IMR-90 (cell line): Measurements from ENCODE around the gene PXDC1.

Experiments
- CEBPB ChIP-seq: IDR thresholded peaks from 2 replicates; pipeline ENCODE4 v1.6.1; 2012; ENCODE audit warnings: low read depth, low read length, improper control_type of control experiment
- CTCF ChIP-seq: conservative IDR thresholded peaks from 2 replicates; pipeline ENCODE4 v1.5.1; 2012; ENCODE audit warnings: mild to moderate bottlenecking, low read depth, low read length, improper control_type of control experiment
- FOS ChIP-seq: fragments of 150-350 bp; IDR thresholded peaks from 2 replicates; pipeline ENCODE4 v1.6.1; 2016; ENCODE audit warnings: low read depth, low read length
- MXI1 ChIP-seq: IDR thresholded peaks from 2 replicates; pipeline ENCODE4 v1.6.1; 2012; ENCODE audit warnings: low read depth, mild to moderate bottlenecking, low read length, moderate library complexity, borderline replicate concordance
- NFE2L2 ChIP-seq: fragments of 150-350 bp; IDR thresholded peaks from 2 replicates; pipeline ENCODE4 v1.6.1; 2016; ENCODE audit warnings: low read depth, mild to moderate bottlenecking, low read length
- POLR2A ChIP-seq: IDR thresholded peaks from 2 replicates; pipeline ENCODE4 v1.6.1; 2012; ENCODE audit warnings: mild to moderate bottlenecking, low read depth, low read length
- RAD21 ChIP-seq: IDR thresholded peaks from 2 replicates; pipeline ENCODE4 v1.6.1; 2012; ENCODE audit warnings: low read length, improper control_type of control experiment
- SMC3 ChIP-seq: fragments of 150-350 bp; IDR thresholded peaks from 2 replicates; pipeline ENCODE4 v1.6.1; 2016; ENCODE audit warnings: low read depth, mild to moderate bottlenecking, antibody characterized with exemption, low read length, moderate library complexity
- USF2 ChIP-seq: fragments of 150-350 bp; IDR thresholded peaks from 2 replicates; pipeline ENCODE4 v1.6.1; 2017; ENCODE audit warnings: mild to moderate bottlenecking, antibody characterized with exemption, low read length, low read depth

- TF ChIP-seq CTCF (no peak), FOS (no peak), SMC3 (no peak), POLR2A (no peak), NFE2L2 (no peak), USF2 (no peak), CEBPB (no peak), RAD21 (no peak), MXI1 (no peak)
Observed at GRCh38 chr6:3796719-3797041, 45.2 kb upstream of the PXDC1 start.
